Measurements from ENCODE around the gene PCBP1. TPM values are rescaled to one million over a fixed set of nuclear protein-coding genes. Genes with fewer than 3 reads are reported as not detected.
"Not testable (repeated sequence)": the region's sequence is repeated elsewhere in the genome, so short reads cannot be mapped to it uniquely, and the experiment has no call there.

The PCBP1 gene
- total and polyA plus RNA-seq, 2 experiments from 2014 or later: 127 to 152 TPM

DNA sequence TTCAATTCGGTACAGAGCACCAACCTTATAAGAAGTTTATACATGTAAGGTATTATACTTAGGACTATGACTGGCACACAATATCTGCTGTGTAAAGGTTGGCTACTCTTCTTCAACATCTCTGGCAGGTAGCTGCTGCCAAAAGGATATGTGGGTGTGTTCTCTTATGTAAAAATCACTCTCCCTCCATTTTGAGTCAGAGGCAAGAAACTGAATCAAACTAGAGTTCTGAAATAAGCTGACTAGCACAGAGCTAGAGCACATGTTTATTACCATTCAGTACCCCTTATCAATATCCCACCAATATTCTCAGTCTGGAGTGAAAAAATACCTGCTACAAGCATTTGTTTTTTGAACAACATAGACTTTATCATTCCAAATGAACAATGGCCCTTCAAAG is 38.0 kb upstream of the PCBP1 start:
- Histone ChIP-seq H3K9me3 (ENCODE audit: low read depth) (no peaks in the 10 kb centered on the region), H3K4me3 (no peak overlapping the region), H3K36me3 (peaks cover 8% of the 10 kb centered on the region), H3K27ac (no peak overlapping the region), H3K27me3 (no peaks in the 10 kb centered on the region), H3K4me1 (ENCODE audit: low read depth) (no peaks in the 10 kb centered on the region)
- DNase-seq (ENCODE audit: low read depth in 1 of 2, low spot score in 1 of 2): no peak
- TF ChIP-seq, protein P1, sequence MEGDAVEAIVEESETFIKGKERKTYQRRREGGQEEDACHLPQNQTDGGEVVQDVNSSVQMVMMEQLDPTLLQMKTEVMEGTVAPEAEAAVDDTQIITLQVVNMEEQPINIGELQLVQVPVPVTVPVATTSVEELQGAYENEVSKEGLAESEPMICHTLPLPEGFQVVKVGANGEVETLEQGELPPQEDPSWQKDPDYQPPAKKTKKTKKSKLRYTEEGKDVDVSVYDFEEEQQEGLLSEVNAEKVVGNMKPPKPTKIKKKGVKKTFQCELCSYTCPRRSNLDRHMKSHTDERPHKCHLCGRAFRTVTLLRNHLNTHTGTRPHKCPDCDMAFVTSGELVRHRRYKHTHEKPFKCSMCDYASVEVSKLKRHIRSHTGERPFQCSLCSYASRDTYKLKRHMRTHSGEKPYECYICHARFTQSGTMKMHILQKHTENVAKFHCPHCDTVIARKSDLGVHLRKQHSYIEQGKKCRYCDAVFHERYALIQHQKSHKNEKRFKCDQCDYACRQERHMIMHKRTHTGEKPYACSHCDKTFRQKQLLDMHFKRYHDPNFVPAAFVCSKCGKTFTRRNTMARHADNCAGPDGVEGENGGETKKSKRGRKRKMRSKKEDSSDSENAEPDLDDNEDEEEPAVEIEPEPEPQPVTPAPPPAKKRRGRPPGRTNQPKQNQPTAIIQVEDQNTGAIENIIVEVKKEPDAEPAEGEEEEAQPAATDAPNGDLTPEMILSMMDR (IDR thresholded peaks at IDR 0.05; ENCODE audit: low read depth, low read length): no peak

DNA sequence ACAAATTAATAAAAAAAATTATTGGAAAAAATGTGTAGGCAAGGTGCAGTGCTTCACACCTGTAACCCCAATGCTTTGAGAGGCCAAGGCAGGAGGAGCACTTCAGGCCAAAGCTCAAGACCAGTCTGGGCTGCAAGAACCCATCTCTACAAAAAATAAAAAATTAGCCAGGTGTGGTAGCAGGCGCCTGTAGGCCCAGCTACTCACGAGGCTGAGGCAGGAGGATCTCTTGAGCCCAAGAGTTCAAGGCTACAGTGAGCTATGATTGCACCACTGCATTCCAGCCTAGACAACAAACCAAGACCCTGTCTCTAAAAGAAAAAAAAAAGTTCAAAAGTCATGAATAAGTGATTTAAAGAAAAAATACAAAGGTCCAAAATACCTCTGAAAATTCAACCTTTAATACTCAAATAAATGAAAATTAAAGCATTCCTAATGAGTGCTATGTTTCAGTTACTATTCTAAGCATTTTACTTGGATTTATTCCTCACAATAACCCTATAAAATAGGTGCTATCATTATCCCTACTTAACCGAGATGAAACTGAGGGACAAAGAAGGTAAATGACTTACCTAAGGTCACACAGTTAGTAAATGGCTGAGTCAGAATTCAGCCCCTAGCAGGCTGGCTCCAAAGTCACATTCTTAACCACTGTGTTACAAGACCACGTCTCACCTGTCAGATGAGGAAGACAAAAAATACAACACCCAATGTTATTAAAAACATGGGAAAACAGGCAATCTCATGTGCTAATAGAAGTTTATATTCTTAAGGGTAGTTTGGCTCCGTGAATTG is 36.4 kb upstream of the PCBP1 start:
- Histone ChIP-seq H3K27ac (no peak overlapping the region), H3K27me3 (no peaks in the 10 kb centered on the region), H3K4me3 (no peak overlapping the region), H3K4me1 (ENCODE audit: low read depth) (no peaks in the 10 kb centered on the region), H3K36me3 (peaks cover 18% of the 10 kb centered on the region), H3K9me3 (ENCODE audit: low read depth) (no peaks in the 10 kb centered on the region)
- TF ChIP-seq, protein P1 (IDR thresholded peaks at IDR 0.05; ENCODE audit: low read depth, low read length): no peak
- no peak for DNase-seq (ENCODE audit: low read depth in 1 of 2, low spot score in 1 of 2)

DNA sequence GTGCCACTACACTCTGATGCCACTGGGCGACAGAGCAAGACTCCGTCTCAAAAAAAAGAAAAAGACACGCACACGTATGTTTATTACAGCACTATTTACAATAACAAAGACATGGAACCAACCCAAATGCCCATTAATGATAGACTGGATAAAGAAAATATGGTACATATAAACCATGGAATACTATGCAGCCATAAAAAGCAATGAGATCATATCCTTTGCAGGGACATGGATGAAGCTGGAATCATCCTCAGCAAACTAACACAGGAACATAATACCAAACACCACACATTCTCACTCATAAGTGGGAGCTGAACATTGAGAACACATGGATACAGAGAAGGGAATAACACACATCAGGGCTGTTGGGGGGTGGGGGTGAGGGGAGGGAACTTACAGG is 32.0 kb upstream of the PCBP1 start:
- DNase-seq (ENCODE audit: low read depth in 1 of 2, low spot score in 1 of 2); H3K4me1 ChIP-seq (ENCODE audit: low read depth); H3K9me3 ChIP-seq (ENCODE audit: low read depth); H3K27ac ChIP-seq; H3K27me3 ChIP-seq; H3K4me3 ChIP-seq: not testable (repeated sequence)
- peaks cover 21% of the 10 kb centered on the region for H3K36me3 ChIP-seq

DNA sequence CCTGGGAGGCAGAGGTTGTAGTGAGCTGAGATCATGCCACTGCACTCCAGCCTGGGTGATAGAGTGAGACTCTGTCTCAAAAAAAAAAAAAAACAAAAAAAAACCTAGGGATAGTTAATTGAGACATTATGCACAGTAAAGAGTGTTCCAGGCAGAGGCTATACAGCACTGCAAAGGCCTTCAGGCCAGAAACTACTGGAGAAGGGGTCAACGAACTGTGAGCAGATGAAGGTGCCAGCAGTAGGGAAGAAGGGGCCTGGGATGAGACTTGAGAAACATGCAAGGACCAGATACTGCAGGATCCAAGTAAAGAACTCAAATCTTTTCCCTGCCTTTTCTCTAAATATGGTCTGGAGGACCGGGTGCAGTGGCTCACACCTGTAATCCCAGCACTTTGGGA is 26.0 kb upstream of the PCBP1 start:
- Histone ChIP-seq H3K27me3 (no peaks in the 10 kb centered on the region), H3K4me3 (no peak overlapping the region), H3K36me3 (peaks cover 5% of the 10 kb centered on the region), H3K4me1 (ENCODE audit: low read depth) (no peaks in the 10 kb centered on the region), H3K9me3 (ENCODE audit: low read depth) (no peaks in the 10 kb centered on the region), H3K27ac (no peak overlapping the region)
- TF ChIP-seq, protein P1 (IDR thresholded peaks at IDR 0.05; ENCODE audit: low read depth, low read length): no peak
- no peak for DNase-seq (ENCODE audit: low read depth in 1 of 2, low spot score in 1 of 2)

DNA sequence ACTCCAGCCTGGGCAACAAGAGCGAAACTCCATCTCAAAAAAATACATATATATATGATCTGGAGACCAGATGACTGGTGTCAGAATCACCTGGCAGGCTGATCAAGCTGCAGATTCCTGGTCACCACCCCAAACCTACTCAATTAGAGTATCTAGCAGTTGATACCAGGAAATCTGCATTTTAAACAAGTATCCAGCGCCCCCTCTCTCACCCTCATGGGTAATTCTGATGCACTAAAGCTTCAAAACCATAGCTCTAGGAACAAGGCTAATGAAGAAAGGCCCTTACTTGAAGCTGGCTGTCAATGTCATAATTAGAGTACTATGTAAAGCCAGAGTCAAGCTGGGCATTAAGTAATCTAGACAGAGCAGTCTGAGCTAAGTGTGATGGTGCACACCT is 25.0 kb upstream of the PCBP1 start:
- TF ChIP-seq, protein P1 (IDR thresholded peaks at IDR 0.05; ENCODE audit: low read depth, low read length): no peak
- no peaks in the 10 kb centered on the region for H3K9me3 ChIP-seq (ENCODE audit: low read depth)
- peaks cover 2% of the 10 kb centered on the region for H3K36me3 ChIP-seq
- H3K27ac ChIP-seq: no peak overlapping the region
- H3K4me3 ChIP-seq: no peak overlapping the region
- no peaks in the 10 kb centered on the region for H3K27me3 ChIP-seq
- no peak for DNase-seq (ENCODE audit: low read depth in 1 of 2, low spot score in 1 of 2)
- H3K4me1 ChIP-seq (ENCODE audit: low read depth): no peaks in the 10 kb centered on the region

DNA sequence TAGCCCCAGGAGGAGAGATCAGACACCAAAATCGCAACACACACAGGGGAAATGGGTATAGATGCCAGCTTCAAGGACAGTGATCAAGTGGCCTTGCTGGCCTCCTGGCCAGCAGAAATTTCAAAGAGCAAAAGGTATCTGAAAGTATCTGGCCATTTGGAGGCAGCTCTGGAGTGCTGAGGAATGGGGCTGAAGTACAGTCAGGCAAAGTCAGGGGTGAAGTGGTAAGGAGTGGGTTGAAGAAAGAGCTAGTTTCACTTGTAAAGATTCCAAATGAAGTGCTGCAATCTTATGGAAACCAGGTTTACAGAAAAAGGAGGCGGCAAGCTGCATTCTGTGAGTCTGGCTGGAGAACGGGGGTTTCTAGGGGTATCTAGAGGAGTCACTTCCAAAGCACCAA is 19.2 kb upstream of the PCBP1 start:
- Histone ChIP-seq H3K27me3 (no peaks in the 10 kb centered on the region), H3K27ac (no peak overlapping the region), H3K9me3 (ENCODE audit: low read depth) (no peaks in the 10 kb centered on the region), H3K4me1 (ENCODE audit: low read depth) (no peaks in the 10 kb centered on the region), H3K4me3 (no peak overlapping the region), H3K36me3 (no peaks in the 10 kb centered on the region)
- TF ChIP-seq, protein P1 (IDR thresholded peaks at IDR 0.05; ENCODE audit: low read depth, low read length): no peak
- DNase-seq (ENCODE audit: low read depth in 1 of 2, low spot score in 1 of 2): no peak
